CD4-positive, alpha-beta T cell (primary cell): Measurements from ENCODE around the gene PLEKHN1. TPM values are rescaled to one million over a fixed set of nuclear protein-coding genes. Genes with fewer than 3 reads are reported as not detected.

Experiments used
- ATAC-seq: fragments of 200-7000 bp; cut with Tn5 transposase; one replicate; pipeline ENCODE4 v1.10.0; 2022; ENCODE audit warnings: mild to moderate bottlenecking; ENCODE audit not compliant: poor library complexity
- CTCF ChIA-PET: fragments of 350-600 bp; sonication (Branson Sonifier 250); formaldehyde crosslinking; loops from one replicate; lab custom pipeline; 2021; ENCODE audit warnings: antibody characterized with exemption, inconsistent platforms; lab: Charles Lee
- POLR2A ChIA-PET: fragments of 350-600 bp; sonication (Branson Sonifier 250); formaldehyde crosslinking; loops from one replicate; lab custom pipeline; 2021; ENCODE audit warnings: antibody characterized with exemption, inconsistent platforms; lab: Charles Lee
- DNase-seq, 14 experiments: peaks; one replicate each; pipeline ENCODE4 v3.0.0-alpha.2; 2013 to 2020; ENCODE audit warnings: mixed read lengths in 2 of 14
- H3K27ac ChIP-seq, 2 donors: one replicate each; pipeline versions ENCODE4 v1.5.1 to v1.7.0; 2013; ENCODE audit warnings: low read length in 2 of 2, low read depth in 1 of 2, mild to moderate bottlenecking in 1 of 2
- H3K27me3 ChIP-seq, 2 experiments: 1 replicate in 1 of 2; 2 replicates in 1 of 2; pipeline versions ENCODE4 v1.6.1 to v1.7.0; 2013; ENCODE audit warnings: low read length in 2 of 2, control low read depth in 1 of 2, mild to moderate bottlenecking in 1 of 2, moderate library complexity in 1 of 2; ENCODE audit not compliant: insufficient read depth in 2 of 2, control insufficient read depth in 1 of 2
- H3K36me3 ChIP-seq: one replicate; pipeline ENCODE4 v1.6.1; 2013; ENCODE audit warnings: low read length, control low read depth; ENCODE audit not compliant: insufficient read depth
- H3K4me1 ChIP-seq: one replicate; pipeline ENCODE4 v1.6.1; 2013; ENCODE audit warnings: low read length, control low read depth; ENCODE audit not compliant: insufficient read depth
- H3K4me3 ChIP-seq: one replicate; pipeline ENCODE4 v1.5.1; 2013; ENCODE audit warnings: mild to moderate bottlenecking, low read length, moderate library complexity
- H3K9me3 ChIP-seq, 2 experiments: 1 replicate in 1 of 2; 2 replicates in 1 of 2; pipeline versions ENCODE4 v1.6.1 to v1.7.0; 2013; ENCODE audit warnings: low read length in 2 of 2, mild to moderate bottlenecking in 2 of 2, control low read depth in 1 of 2, moderate library complexity in 1 of 2; ENCODE audit not compliant: control insufficient read depth in 1 of 2, insufficient read depth in 1 of 2
- H3K27ac Mint-ChIP-seq: one replicate; pipeline ENCODE4 v1.8.0; 2020; ENCODE audit warnings: mixed read lengths
- H3K27me3 Mint-ChIP-seq: one replicate; pipeline ENCODE4 v1.8.0; 2021; ENCODE audit warnings: mixed read lengths
- H3K36me3 Mint-ChIP-seq: one replicate; pipeline ENCODE4 v1.8.0; 2021; ENCODE audit warnings: low read depth, mixed read lengths
- H3K4me1 Mint-ChIP-seq: one replicate; pipeline ENCODE4 v1.8.0; 2021; ENCODE audit warnings: low read depth, mixed read lengths
- H3K4me3 Mint-ChIP-seq: one replicate; pipeline ENCODE4 v1.8.0; 2020; ENCODE audit warnings: mild to moderate bottlenecking, mixed read lengths
- H3K9me3 Mint-ChIP-seq: one replicate; pipeline ENCODE4 v1.8.0; 2020; ENCODE audit warnings: mixed read lengths
- intact Hi-C, 2 experiments: fragments of 100-400 bp; cut with DNase I in 1 of 2; cut with micrococcal nuclease in 1 of 2; formaldehyde crosslinking; loops; one replicate each; pipeline versions ENCODE4 v1.15.1 to v1.9.0; 2023 to 2025; cut with DNase I, micrococcal nuclease
- total RNA-seq, 174 experiments: library from RNA in 2 of 174; stranded (reverse) in 2 of 174; gene quantifications; one replicate each; pipeline ENCODE4 v1.2.3 and lab custom pipeline; 2021 to 2026
- TF ChIP-seq, protein P1 (sequence below): fragments of 200-600 bp; IDR thresholded peaks from one replicate; pipeline ENCODE4 v1.8.0; 2022; ENCODE audit warnings: antibody characterized with exemption, mild to moderate bottlenecking

The PLEKHN1 gene
- total RNA-seq, 2 experiments from 2014 or later: 0.69 to 0.95 TPM

GRCh38 chr1:950268-950667, 16.0 kb upstream of the PLEKHN1 start:
- Mint-ChIP-seq H3K36me3 (peaks cover 83% of the 10 kb centered on the region), H3K4me1 (no peaks in the 10 kb centered on the region), H3K27ac (no peak overlapping the region), H3K27me3 (no peaks in the 10 kb centered on the region), H3K4me3 (no peak overlapping the region), H3K9me3 (no peaks in the 10 kb centered on the region)
- intact Hi-C loops: no loop called here
- DNase-seq (no peak), ATAC-seq (no peak)
- H3K4me1 ChIP-seq: no peaks in the 10 kb centered on the region
- H3K27ac ChIP-seq: no peak overlapping the region
- H3K4me3 ChIP-seq: no peak overlapping the region
- POLR2A ChIA-PET: no interaction called here
- H3K27me3 ChIP-seq: no peaks in the 10 kb centered on the region
- peaks cover 88% of the 10 kb centered on the region for H3K36me3 ChIP-seq
- no peaks in the 10 kb centered on the region for H3K9me3 ChIP-seq
- TF ChIP-seq, protein P1, sequence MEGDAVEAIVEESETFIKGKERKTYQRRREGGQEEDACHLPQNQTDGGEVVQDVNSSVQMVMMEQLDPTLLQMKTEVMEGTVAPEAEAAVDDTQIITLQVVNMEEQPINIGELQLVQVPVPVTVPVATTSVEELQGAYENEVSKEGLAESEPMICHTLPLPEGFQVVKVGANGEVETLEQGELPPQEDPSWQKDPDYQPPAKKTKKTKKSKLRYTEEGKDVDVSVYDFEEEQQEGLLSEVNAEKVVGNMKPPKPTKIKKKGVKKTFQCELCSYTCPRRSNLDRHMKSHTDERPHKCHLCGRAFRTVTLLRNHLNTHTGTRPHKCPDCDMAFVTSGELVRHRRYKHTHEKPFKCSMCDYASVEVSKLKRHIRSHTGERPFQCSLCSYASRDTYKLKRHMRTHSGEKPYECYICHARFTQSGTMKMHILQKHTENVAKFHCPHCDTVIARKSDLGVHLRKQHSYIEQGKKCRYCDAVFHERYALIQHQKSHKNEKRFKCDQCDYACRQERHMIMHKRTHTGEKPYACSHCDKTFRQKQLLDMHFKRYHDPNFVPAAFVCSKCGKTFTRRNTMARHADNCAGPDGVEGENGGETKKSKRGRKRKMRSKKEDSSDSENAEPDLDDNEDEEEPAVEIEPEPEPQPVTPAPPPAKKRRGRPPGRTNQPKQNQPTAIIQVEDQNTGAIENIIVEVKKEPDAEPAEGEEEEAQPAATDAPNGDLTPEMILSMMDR: no peak
- CTCF ChIA-PET: no interaction called here

DNA sequence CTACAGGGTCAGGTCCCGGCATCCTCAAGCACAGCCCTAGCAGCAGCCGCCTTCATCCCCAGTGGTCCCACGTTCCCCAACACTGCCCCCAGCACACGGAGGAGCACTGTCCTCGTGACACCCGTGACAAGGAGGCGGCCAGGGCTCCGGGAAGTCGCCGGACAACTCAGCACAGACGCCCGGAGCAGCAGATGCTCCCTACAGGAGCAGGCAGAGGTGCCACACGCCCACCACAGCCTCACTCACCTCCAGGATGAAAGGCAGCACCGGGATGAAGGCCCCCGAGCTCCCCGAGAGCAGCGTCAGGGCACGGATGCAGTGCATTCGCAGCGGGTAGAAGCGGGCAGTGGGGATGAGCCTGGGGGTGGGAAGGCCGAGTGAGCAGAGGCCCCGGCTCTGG, 15.4 kb upstream of the PLEKHN1 start:
- DNase-seq: no peak
- ChIA-PET CTCF (no interaction called here), POLR2A (no interaction called here)
- Mint-ChIP-seq H3K36me3 (peaks cover 83% of the 10 kb centered on the region), H3K4me1 (no peaks in the 10 kb centered on the region), H3K27ac (no peak overlapping the region), H3K4me3 (no peak overlapping the region), H3K9me3 (no peaks in the 10 kb centered on the region), H3K27me3 (no peaks in the 10 kb centered on the region)
- Histone ChIP-seq H3K4me3 (no peak overlapping the region), H3K27ac (no peak overlapping the region), H3K4me1 (no peaks in the 10 kb centered on the region), H3K9me3 (no peaks in the 10 kb centered on the region), H3K36me3 (peaks cover 89% of the 10 kb centered on the region), H3K27me3 (no peaks in the 10 kb centered on the region)
- intact Hi-C loops: no loop called here
- no peak for ATAC-seq
- TF ChIP-seq, protein P1: no peak

DNA sequence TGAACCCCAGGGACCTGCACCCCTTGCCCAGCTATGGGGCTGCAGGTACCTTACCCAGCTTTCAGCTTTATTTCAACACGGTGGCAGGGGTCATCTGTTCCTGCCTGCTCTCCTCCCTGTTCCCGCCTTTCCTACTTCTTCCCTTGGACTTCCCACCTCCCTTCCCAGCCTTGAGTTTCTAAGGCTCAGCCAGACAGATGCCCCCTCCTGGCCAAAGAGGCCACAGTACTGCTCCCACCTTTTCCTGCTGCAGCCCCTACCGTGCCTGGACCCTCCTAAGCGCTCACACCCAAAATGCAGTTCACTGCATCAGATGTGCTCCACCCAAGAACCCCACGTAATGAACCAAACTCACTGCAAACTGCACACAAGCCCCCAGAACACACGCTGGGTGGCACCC, 14.9 kb upstream of the PLEKHN1 start:
- DNase-seq (no peak), ATAC-seq (no peak)
- H3K36me3 ChIP-seq: peaks cover 91% of the 10 kb centered on the region
- no peaks in the 10 kb centered on the region for H3K27me3 Mint-ChIP-seq
- no peaks in the 10 kb centered on the region for H3K9me3 Mint-ChIP-seq
- ChIA-PET POLR2A (no interaction called here), CTCF (no interaction called here)
- H3K9me3 ChIP-seq: no peaks in the 10 kb centered on the region
- H3K4me1 Mint-ChIP-seq: no peaks in the 10 kb centered on the region
- no peaks in the 10 kb centered on the region for H3K27me3 ChIP-seq
- H3K27ac ChIP-seq: no peak overlapping the region
- H3K4me3 ChIP-seq: no peak overlapping the region
- TF ChIP-seq, protein P1: no peak
- no peak overlapping the region for H3K4me3 Mint-ChIP-seq
- H3K27ac Mint-ChIP-seq: no peak overlapping the region
- no peaks in the 10 kb centered on the region for H3K4me1 ChIP-seq
- H3K36me3 Mint-ChIP-seq: peaks cover 85% of the 10 kb centered on the region
- intact Hi-C loops: no loop called here
